Liver (tissue), 5 donors: ENCODE data around the gene SKA3. TPM values are rescaled to one million over a fixed set of nuclear protein-coding genes. Genes with fewer than 3 reads are reported as not detected.

Source experiments
- polyA plus RNA-seq, 2 donors: library from polyadenylated mRNA; stranded (reverse) in 1 of 2; unstranded in 1 of 2; fragments of 200-250 nt in 1 of 2; fragments of >200 nt in 1 of 2; fragmentation: Nextera tagmentation in 1 of 2; extraction: Ambion mirVana in 1 of 2; gene quantifications; one replicate each; pipeline versions ENCODE4 v1.2.1 to v1.2.3, GENCODE V29; 2013 to 2015
- small RNA-seq: library from RNA; depleted of rRNA; stranded (forward); fragments of <200 nt; gene quantifications from one replicate; pipeline ENCODE3, GENCODE V24; 2014
- total RNA-seq, 2 donors: library from RNA; depleted of rRNA; stranded (reverse); fragments of >200 nt; gene quantifications; one replicate each; pipeline ENCODE4 v1.2.3, GENCODE V29; 2014
- donor health status: healthy.
- donor health status: healthy.
- donor health status: healthy.

The SKA3 gene
- total and polyA plus RNA-seq, 4 donors: under 0.01 to 4.9 (median 0.52) TPM

Small RNA genes within 50 kb of the gene (small RNA-seq; reads per million reads assigned to genes)
- gene AL158032.1 (not detected), gene RF00086 (not detected), gene RF02116 (not detected)

Other genes with a start within 250 kb of the SKA3 start
- gene LATS2, start 115.0 kb downstream of the SKA3 start, total RNA-seq: 1 to 10 TPM; 4.1 to 7.0 TPM
- 1 to 10 TPM; 1.6 to 4.7 TPM for gene LATS2, start 115.0 kb downstream of the SKA3 start, polyA plus RNA-seq
- gene SAP18, start 36.4 kb downstream of the SKA3 start, total RNA-seq: 10 to 100 TPM; 15.1 to 22.9 TPM
- gene SAP18, start 36.4 kb downstream of the SKA3 start, polyA plus RNA-seq: 100 to 1,000 TPM in 1 of 2 donors, 10 to 100 TPM in 1; 31.1 to 229 TPM
- gene MRPL57, start 106 bp upstream of the SKA3 start, total RNA-seq: 10 to 100 TPM; 14.6 to 27.2 TPM
- 10 to 100 TPM; 15.9 to 49.4 TPM for gene MRPL57, start 106 bp upstream of the SKA3 start, polyA plus RNA-seq